NCI-H2227 (cell line): ENCODE data around the gene PSD2.

Source experiments
- DNase-seq: peaks from one replicate; lab custom pipeline; 2025; ENCODE audit not compliant: unreplicated experiment; lab: John Stamatoyannopoulos, UW

The PSD2 gene

GRCh38 chr5:139795074-139796001 lies at the start of gene PSD2:
Gene PSD2, plus strand, starts transcription at chr5:139795808. Its CDS starts 13,633 bp downstream, at chr5:139809441.
- peak; percentile 46 for DNase-seq

GRCh38 chr5:139746691-139747582 lies 48.7 kb upstream of the PSD2 start:
- no peak for DNase-seq

GRCh38 chr5:139747583-139748504 lies 47.8 kb upstream of the PSD2 start:
- DNase-seq: peak; percentile 43

GRCh38 chr5:139748505-139748826 lies 47.1 kb upstream of the PSD2 start:
- peak; percentile 20 for DNase-seq

- DNase-seq: peak; percentile 23
Measured at GRCh38 chr5:139749242-139749641, 46.4 kb upstream of the PSD2 start.

GRCh38 chr5:139751236-139751635 lies 44.4 kb upstream of the PSD2 start:
- DNase-seq: no peak

- DNase-seq: peak; percentile 63
Measured at GRCh38 chr5:139752506-139753473, 42.8 kb upstream of the PSD2 start.

- peak; percentile 74 for DNase-seq
Measured at GRCh38 chr5:139755892-139756671, 39.5 kb upstream of the PSD2 start.

GRCh38 chr5:139756971-139757370 lies 38.6 kb upstream of the PSD2 start:
- no peak for DNase-seq

- no peak for DNase-seq
Measured at GRCh38 chr5:139757727-139758509, 37.7 kb upstream of the PSD2 start.

- no peak for DNase-seq
Measured at GRCh38 chr5:139758510-139759075, 37.0 kb upstream of the PSD2 start.

- peak; percentile 22 for DNase-seq
Measured at GRCh38 chr5:139759219-139759721, 36.3 kb upstream of the PSD2 start.

- DNase-seq: no peak
Measured at GRCh38 chr5:139760066-139761056, 35.2 kb upstream of the PSD2 start.

- no peak for DNase-seq
Measured at GRCh38 chr5:139761057-139761450, 34.6 kb upstream of the PSD2 start.

- no peak for DNase-seq
Measured at GRCh38 chr5:139761501-139761900, 34.1 kb upstream of the PSD2 start.

GRCh38 chr5:139762615-139763170 lies 32.9 kb upstream of the PSD2 start:
- peak; percentile 12 for DNase-seq
